ENCODE measurements around the gene NEAT1. TPM values are rescaled to one million over a fixed set of nuclear protein-coding genes. Genes with fewer than 3 reads are reported as not detected.

Gene NEAT1
- total RNA-seq, 2 donors from 2014 or later: 110 to 1,326 TPM

- Histone ChIP-seq H3K27me3 (replicated peaks; ENCODE audit: insufficient read depth) (no peaks in the 10 kb centered on the region), H3K27ac (no peak overlapping the region), H3K36me3 (peaks cover 0 to 22% of the 10 kb centered on the region in 2 donors), H3K9me3 (no peaks in the 10 kb centered on the region), H3K4me1 (replicated peaks) (no peaks in the 10 kb centered on the region), H3K4me3 (no peak overlapping the region)
- 74% methylated on average over 12 of the region's 12 CpGs for WGBS
- TF ChIP-seq CTCF (IDR thresholded peaks at IDR 0.05) (no peak), POLR2A (IDR thresholded peaks at IDR 0.05) (no peak)
- DNase-seq (ENCODE audit: low spot score): no peak
- intact Hi-C loops (cut with DNase I): no loop called here
These were observed 18.9 kb upstream of the NEAT1 start for GRCh38 chr11:65403607-65404121.

GRCh38 chr11:65404210-65404609 lies 18.4 kb upstream of the NEAT1 start:
- no peak for DNase-seq (ENCODE audit: low spot score)
- no peak overlapping the region for H3K4me3 ChIP-seq
- peaks cover 0 to 22% of the 10 kb centered on the region in 2 donors for H3K36me3 ChIP-seq
- no peaks in the 10 kb centered on the region for H3K9me3 ChIP-seq
- intact Hi-C loops (cut with DNase I): no loop called here
- no peak overlapping the region for H3K27ac ChIP-seq
- WGBS: 81% methylated on average over 13 of the region's 13 CpGs
- no peaks in the 10 kb centered on the region for H3K4me1 ChIP-seq (replicated peaks)
- no peaks in the 10 kb centered on the region for H3K27me3 ChIP-seq (replicated peaks; ENCODE audit: insufficient read depth)
- no peak for TF ChIP-seq CTCF (IDR thresholded peaks at IDR 0.05)
- no peak for TF ChIP-seq POLR2A (IDR thresholded peaks at IDR 0.05)

- intact Hi-C loops (cut with DNase I): no loop called here
- peaks cover 0 to 17% of the 10 kb centered on the region in 2 donors for H3K36me3 ChIP-seq
- H3K4me3 ChIP-seq: no peak overlapping the region
- no peaks in the 10 kb centered on the region for H3K27me3 ChIP-seq (replicated peaks; ENCODE audit: insufficient read depth)
- DNase-seq (ENCODE audit: low spot score): no peak
- TF ChIP-seq CTCF (IDR thresholded peaks at IDR 0.05) (no peak), POLR2AphosphoS5 (IDR thresholded peaks at IDR 0.05) (no peak), POLR2A (IDR thresholded peaks at IDR 0.05) (no peak)
- H3K9me3 ChIP-seq: no peaks in the 10 kb centered on the region
- no peak overlapping the region for H3K27ac ChIP-seq
- WGBS: 97% methylated on average over 24 of the region's 24 CpGs
- H3K4me1 ChIP-seq (replicated peaks): no peaks in the 10 kb centered on the region
These were observed 17.8 kb upstream of the NEAT1 start for GRCh38 chr11:65404638-65405339.

- H3K4me1 ChIP-seq (replicated peaks): no peaks in the 10 kb centered on the region
- intact Hi-C loops (cut with DNase I): loop anchor here (10.0 kb wide), 1 partner anchor 46 kb away; no protein-coding TSS in a partner anchor
- no peak for DNase-seq (ENCODE audit: low spot score)
- H3K9me3 ChIP-seq: no peaks in the 10 kb centered on the region
- no peaks in the 10 kb centered on the region for H3K36me3 ChIP-seq
- H3K4me3 ChIP-seq: no peak overlapping the region
- TF ChIP-seq POLR2AphosphoS5 (IDR thresholded peaks at IDR 0.05) (no peak), CTCF (IDR thresholded peaks at IDR 0.05) (no peak), POLR2A (IDR thresholded peaks at IDR 0.05) (no peak)
- H3K27ac ChIP-seq: no peak overlapping the region
- H3K27me3 ChIP-seq (replicated peaks; ENCODE audit: insufficient read depth): no peaks in the 10 kb centered on the region
- WGBS: 90% methylated on average over 24 of the region's 29 CpGs
These were observed 11.5 kb upstream of the NEAT1 start for GRCh38 chr11:65410936-65411680.
